Adrenal gland (tissue), 5 donors: ENCODE data around the gene MDP1.
"Not testable (repeated sequence)": the region's sequence is repeated elsewhere in the genome, so short reads cannot be mapped to it uniquely, and the experiment has no call there.

Experiments used
- POLR2A ChIP-seq, 2 donors: fragments of 450-650 bp; IDR thresholded peaks; one replicate each; pipeline ENCODE4 v1.6.1; 2017; ENCODE audit warnings: antibody characterized with exemption in 2 of 2, mild to moderate bottlenecking in 2 of 2, moderate library complexity in 1 of 2
- TF ChIP-seq, protein P1 (sequence below), 6 experiments: fragments of 450-650 bp in 4 of 6; fragments of 200-600 bp in 2 of 6; sonication (generic) in 1 of 6; IDR thresholded peaks; 1 replicate in 5 of 6; 2 replicates in 1 of 6; pipeline versions ENCODE4 v1.5.1 to v1.8.0; 2016 to 2021; ENCODE audit warnings: antibody characterized with exemption in 6 of 6, mild to moderate bottlenecking in 2 of 6, moderate library complexity in 1 of 6
- donor health status: DM: no; HTN: no; CAD: no.

DNA sequence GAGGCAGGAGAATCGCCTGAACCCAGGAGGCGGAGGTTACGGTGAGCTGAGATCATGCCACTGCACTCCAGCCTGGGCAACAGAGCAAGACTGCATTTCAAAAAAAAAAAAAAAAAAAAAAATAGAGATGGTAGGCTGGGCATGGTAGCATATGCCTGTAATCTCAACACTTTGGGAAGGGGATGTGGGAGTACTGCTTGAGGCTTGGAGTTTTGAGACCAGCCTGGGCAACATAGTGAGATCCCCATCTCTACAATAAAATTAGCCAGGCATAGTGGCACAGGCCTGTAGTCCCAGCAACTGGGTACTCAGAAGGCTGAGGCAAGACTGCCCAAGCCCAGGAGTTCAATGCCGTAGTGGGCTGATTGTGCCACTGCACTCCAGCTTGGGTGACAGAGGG, 7.1 kb upstream of the MDP1 start:
- not testable (repeated sequence) for TF ChIP-seq POLR2A (IDR thresholded peaks at IDR 0.05)
- TF ChIP-seq, protein P1, sequence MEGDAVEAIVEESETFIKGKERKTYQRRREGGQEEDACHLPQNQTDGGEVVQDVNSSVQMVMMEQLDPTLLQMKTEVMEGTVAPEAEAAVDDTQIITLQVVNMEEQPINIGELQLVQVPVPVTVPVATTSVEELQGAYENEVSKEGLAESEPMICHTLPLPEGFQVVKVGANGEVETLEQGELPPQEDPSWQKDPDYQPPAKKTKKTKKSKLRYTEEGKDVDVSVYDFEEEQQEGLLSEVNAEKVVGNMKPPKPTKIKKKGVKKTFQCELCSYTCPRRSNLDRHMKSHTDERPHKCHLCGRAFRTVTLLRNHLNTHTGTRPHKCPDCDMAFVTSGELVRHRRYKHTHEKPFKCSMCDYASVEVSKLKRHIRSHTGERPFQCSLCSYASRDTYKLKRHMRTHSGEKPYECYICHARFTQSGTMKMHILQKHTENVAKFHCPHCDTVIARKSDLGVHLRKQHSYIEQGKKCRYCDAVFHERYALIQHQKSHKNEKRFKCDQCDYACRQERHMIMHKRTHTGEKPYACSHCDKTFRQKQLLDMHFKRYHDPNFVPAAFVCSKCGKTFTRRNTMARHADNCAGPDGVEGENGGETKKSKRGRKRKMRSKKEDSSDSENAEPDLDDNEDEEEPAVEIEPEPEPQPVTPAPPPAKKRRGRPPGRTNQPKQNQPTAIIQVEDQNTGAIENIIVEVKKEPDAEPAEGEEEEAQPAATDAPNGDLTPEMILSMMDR (IDR thresholded peaks at IDR 0.05) = not testable (repeated sequence)
